ENCODE data around the gene ZC3H12D.

Gene ZC3H12D

GRCh38 chr6:149440735-149441671, 43.8 kb downstream of the ZC3H12D start:
- no peak for ATAC-seq

GRCh38 chr6:149439626-149440025, 45.2 kb downstream of the ZC3H12D start:
- no peak for ATAC-seq

- ATAC-seq = peak; percentile 37 to 68
Measured at GRCh38 chr6:149438855-149439254, 46.0 kb downstream of the ZC3H12D start.

- no peak for ATAC-seq
Measured at GRCh38 chr6:149437212-149437611, 47.6 kb downstream of the ZC3H12D start.

GRCh38 chr6:149436647-149437046, 48.2 kb downstream of the ZC3H12D start:
- no peak for ATAC-seq

- ATAC-seq = no peak
Measured at GRCh38 chr6:149435919-149436586, 48.8 kb downstream of the ZC3H12D start.

- no peak for ATAC-seq
Measured at GRCh38 chr6:149433881-149434280, 50.9 kb downstream of the ZC3H12D start.

GRCh38 chr6:149433405-149433804, 51.4 kb downstream of the ZC3H12D start:
- ATAC-seq = no peak

- peak; percentile 90 to 93 for ATAC-seq
Measured at GRCh38 chr6:149431905-149432775, 52.7 kb downstream of the ZC3H12D start.

GRCh38 chr6:149429427-149430360, 55.1 kb downstream of the ZC3H12D start:
- ATAC-seq = no peak

- no peak for ATAC-seq
Measured at GRCh38 chr6:149428606-149429005, 56.2 kb downstream of the ZC3H12D start.

GRCh38 chr6:149425754-149426153, 59.1 kb downstream of the ZC3H12D start:
- no peak for ATAC-seq

GRCh38 chr6:149425224-149425623, 59.6 kb downstream of the ZC3H12D start:
- ATAC-seq = no peak

- ATAC-seq = no peak
Measured at GRCh38 chr6:149423964-149424440, 60.8 kb downstream of the ZC3H12D start.

- no peak for ATAC-seq
Measured at GRCh38 chr6:149422581-149422980, 62.2 kb downstream of the ZC3H12D start.

- peak; percentile 52 to 64 for ATAC-seq
Measured at GRCh38 chr6:149421132-149421531, 63.7 kb downstream of the ZC3H12D start.

GRCh38 chr6:149419696-149420404, 65.0 kb downstream of the ZC3H12D start:
- ATAC-seq = peak in 1 of 2 donors; percentile 31

GRCh38 chr6:149414821-149415220, 70.0 kb downstream of the ZC3H12D start:
- no peak for ATAC-seq

- no peak for ATAC-seq
Measured at GRCh38 chr6:149414009-149414408, 70.8 kb downstream of the ZC3H12D start.

- no peak for ATAC-seq
Measured at GRCh38 chr6:149410557-149410956, 74.3 kb downstream of the ZC3H12D start.

- ATAC-seq = peak; percentile 18 to 44
Measured at GRCh38 chr6:149409617-149410016, 75.2 kb downstream of the ZC3H12D start.

Data from activated CD4-positive, CD25-positive, alpha-beta regulatory T cell treated with anti-CD3 and anti-CD28 coated beads, Interleukin-2, amount 50 U/mL, for 24 hours (primary cell).